Non-pigmented ciliary epithelial cell (primary cell): ENCODE measurements around the gene DEFB129.
"Not testable (repeated sequence)": the region's sequence is repeated elsewhere in the genome, so short reads cannot be mapped to it uniquely, and the experiment has no call there.

ENCODE experiments used
- DNase-seq: peaks from one replicate; pipeline ENCODE4 v3.0.0-alpha.2; 2010; ENCODE audit warnings: low read depth

The DEFB129 gene, protein sequence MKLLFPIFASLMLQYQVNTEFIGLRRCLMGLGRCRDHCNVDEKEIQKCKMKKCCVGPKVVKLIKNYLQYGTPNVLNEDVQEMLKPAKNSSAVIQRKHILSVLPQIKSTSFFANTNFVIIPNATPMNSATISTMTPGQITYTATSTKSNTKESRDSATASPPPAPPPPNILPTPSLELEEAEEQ

DNA sequence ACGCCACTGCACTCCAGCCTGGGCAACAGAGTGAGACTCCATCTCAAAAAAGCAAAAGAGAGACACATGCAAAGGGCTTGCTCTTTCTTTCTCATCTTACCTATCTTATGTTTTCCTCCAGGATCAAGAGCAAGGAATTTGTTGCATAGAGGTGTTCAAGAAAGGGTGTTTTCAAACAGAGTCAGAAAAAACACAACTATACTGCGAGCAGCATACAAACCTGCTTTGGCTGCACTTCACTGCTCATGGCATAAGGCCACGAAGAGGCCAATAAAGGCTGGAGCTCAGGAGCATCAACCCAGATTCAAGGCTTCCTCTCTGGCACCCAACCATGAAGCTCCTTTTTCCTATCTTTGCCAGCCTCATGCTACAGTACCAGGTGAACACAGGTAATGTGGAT lies at the start of gene DEFB129:
Gene DEFB129, plus strand, starts transcription at position 301 of the 400 bp plus-strand sequence. Its CDS starts 31 bp downstream, at position 332.
- DNase-seq = no peak

DNA sequence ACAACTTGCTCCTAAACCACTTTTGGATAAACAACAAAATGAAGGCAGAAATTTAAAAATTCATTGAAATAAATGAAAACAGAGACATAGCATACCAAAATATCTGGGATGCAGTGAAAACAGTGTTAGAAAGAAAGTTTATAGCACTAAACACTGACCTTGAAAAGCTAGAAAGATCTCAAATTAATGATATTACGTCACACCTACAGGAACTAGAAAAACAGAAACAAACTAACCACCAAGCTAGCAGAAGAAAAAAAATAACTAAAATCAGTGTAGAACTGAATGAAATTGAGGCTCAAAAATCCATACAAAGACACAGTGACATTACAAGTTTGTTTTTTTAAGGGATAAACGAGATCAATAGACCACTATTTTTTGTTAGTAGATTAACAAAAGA lies 42.8 kb upstream of the DEFB129 start:
- DNase-seq = no peak

DNA sequence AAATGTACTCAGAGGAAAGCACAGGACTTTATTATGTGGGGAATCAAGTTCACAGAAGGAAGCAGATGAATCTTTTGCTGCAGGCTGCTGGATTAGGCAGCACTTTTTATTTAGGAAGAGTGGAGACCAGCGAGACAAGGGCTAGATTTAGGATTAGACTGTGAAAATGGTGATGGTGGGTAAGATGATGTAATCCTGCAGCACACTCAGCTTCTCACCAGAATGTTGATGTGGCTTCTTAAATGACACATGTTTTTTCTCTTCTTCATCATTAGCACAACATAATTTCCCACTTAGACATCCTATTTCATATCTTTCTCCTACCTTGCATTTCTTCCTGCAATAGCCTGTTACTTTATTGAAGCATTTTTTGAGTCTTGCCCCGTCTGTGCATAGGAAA lies 39.3 kb upstream of the DEFB129 start:
- no peak for DNase-seq

DNA sequence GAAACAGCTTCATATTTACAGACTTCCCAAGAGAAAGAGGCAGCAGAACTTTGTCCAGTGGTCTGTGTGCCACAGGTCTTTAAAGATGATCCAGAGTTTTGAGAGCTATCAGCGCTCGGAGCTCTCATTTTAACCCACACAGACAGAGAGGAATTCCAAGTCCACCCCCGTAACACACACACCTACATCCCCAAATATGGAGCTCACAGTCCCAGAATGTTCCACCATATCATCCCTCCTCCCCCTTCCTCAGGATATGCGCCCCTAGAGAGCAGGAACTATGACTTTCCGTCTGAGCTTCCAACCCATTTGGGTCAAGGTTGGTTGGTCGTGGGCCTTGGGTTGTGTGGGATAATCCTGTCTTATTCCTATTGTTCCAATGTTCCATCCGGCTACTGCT lies 37.4 kb upstream of the DEFB129 start, which contains the start of gene DEFB128:
Gene DEFB128, minus strand, starts transcription at position 101 of the 400 bp plus-strand sequence. Its CDS starts 88 bp downstream, at position 13.
- no peak for DNase-seq

DNA sequence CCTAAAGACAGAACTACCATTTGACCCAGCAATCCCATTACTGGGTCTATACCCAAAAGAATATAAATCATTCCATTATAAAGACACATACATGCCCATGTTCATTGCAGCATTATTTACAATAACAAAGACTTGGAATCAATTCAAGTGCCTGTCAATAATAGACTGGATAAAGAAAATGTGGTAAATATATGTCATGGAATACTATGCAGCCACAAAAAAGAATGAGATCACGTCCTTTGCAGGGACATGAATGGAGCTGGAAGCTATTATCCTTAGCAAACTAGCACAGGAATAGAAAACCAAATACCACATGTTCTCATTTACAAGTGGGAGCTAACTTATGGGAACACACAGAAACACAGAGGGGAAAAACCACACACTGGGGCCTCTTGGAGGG lies 28.8 kb upstream of the DEFB129 start:
- no peak for DNase-seq

DNA sequence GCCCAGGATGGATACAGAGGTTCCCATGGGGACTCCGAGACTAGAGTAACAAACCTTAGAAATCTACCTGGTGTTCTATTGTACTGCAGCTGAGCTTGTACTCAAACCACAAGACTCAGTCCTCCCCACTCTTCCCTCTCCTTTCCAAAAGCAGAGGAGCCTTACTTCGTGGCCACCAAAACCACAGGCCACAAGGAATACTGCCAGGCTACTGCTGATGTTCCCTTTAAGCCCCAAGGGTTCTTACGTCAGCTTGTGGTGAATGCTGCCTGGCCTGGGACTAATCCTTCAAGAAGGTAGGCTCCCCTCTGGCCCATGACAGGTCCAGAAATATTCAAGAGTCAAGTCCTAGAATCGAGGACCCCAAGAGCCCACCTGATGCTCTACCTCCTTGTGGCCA lies 27.1 kb upstream of the DEFB129 start:
- no peak for DNase-seq

DNA sequence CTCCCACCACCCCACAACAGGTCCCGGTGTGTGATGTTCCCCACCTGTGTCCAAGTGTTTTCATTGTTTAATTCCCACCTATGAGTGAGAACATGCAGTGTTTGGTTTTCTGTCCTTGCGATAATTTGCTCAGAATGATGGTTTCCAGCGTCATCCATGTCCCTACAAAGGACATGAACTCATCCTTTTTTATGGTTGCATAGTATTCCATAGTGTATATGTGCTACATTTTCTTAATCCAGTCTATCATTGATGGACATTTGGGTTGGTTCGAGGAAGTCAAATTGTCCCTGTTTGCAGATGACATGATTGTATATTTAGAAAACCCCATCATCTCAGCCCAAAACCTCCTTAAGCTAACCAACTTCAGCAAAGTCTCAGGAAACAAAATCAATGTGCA lies 23.4 kb upstream of the DEFB129 start:
- DNase-seq = not testable (repeated sequence)

DNA sequence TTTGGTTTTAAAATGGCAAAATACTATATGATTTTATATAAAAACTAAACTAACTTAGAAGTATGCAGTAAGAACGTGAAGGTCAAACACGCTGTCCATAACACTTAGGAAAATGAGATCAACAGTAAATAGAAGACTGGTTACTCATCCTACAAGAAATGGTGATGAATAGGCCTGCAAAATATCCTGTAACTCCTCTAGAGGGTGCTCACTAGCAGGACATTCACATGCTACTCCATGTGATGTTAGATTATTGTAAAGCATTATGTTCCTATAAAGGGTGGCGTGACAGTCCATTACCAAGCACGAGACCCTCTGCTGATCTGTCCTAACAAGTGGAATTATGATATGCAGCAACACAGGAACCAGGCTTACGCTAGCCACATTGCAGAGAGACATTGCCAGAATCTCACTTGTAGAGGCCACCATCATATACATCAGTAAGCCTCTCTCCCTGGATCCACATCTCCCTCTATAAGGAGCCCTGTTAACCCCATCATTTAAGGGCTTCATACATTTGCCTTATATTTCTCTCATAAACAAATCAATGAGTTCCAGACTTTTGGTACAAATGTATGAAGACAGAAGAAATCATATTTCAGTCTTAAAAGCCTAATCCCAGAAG lies 18.0 kb upstream of the DEFB129 start:
- peak; percentile 52 for DNase-seq

DNA sequence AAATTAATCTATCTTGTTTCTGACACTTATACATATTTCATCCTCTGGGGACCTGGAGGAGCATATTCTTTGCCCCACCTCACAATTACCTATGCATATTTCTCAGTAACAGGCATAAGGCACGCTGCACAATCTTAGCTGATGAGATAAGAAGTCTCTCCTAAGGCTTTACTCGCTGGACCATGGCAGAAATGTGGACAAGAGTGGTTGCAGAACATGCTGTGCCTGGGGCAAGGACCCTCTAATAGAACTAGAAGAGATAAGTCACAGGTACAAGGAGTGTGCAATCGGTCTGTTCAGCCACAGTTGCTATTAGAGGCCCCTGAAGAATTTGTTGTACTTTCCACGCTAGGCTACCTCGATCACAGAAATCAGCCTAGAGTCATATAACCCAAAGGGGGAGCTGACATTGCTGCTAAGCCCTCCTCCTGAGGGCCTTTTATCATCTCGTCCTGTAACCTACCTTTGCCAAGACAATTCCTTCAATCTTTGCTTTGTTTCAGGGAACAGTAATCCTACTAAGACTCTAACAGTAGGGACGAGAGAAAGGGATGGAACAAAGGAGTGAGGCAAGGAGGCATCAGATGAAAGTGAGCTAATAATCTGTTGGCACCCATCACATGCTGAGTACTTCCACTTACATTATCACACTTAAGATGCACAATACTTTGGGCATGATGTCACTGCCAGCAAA lies 16.1 kb upstream of the DEFB129 start:
- DNase-seq = no peak

DNA sequence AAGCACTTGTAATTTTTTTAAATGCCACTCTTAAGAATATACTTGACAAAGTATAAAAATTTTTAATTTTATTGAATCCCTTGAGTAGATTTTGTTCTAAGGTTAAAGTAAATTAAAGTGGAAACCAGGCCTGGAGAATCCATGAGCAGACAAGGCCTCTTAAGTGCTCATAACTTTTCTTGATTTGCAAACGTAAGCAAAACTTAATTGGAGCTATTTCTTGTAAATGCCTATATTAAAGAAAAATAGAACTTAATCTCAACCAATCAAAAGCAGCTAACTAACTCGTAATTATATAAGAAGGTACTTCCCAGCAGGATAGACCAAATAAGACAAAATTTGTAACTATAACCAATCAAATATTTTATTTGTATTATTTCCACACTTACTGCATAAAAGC lies 12.7 kb upstream of the DEFB129 start:
- no peak for DNase-seq

DNA sequence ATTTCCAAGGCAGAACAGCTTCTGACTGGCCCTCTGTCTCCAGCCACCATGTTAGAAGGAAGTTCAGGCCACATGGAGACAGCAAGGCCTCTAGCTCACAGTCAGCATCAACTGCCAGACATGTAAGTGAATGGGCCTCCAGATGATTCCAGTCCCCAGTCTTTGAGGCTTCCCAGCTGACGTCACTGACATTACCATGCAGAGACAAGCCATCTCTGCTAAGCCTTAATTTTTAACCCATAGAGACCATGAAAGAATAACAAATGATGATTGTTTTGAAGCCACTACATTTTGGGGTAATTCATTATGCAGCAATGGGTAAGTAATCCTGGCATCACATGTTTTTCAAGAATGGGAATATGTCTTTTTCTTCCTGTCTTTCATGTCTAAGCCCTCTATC lies 11.3 kb upstream of the DEFB129 start:
- DNase-seq = no peak

DNA sequence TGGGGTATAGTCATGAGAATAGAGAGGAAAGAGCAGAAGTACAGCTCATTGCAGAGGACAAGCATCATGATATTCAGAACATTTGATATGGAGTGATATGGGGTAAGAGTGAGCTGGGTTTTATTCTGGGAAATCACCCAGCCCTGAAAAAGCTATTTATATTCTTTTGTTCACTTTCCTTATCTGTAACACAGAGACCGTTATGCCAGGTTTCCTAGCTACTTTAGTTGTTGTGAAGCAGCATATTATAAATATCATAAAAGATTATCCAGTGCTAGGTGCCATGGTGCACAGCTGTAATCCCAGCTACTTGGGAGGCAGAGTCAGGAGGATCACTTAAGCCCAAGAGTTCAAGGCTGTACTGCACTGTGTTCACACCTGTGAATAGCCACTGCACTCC lies 9.8 kb upstream of the DEFB129 start:
- no peak for DNase-seq

DNA sequence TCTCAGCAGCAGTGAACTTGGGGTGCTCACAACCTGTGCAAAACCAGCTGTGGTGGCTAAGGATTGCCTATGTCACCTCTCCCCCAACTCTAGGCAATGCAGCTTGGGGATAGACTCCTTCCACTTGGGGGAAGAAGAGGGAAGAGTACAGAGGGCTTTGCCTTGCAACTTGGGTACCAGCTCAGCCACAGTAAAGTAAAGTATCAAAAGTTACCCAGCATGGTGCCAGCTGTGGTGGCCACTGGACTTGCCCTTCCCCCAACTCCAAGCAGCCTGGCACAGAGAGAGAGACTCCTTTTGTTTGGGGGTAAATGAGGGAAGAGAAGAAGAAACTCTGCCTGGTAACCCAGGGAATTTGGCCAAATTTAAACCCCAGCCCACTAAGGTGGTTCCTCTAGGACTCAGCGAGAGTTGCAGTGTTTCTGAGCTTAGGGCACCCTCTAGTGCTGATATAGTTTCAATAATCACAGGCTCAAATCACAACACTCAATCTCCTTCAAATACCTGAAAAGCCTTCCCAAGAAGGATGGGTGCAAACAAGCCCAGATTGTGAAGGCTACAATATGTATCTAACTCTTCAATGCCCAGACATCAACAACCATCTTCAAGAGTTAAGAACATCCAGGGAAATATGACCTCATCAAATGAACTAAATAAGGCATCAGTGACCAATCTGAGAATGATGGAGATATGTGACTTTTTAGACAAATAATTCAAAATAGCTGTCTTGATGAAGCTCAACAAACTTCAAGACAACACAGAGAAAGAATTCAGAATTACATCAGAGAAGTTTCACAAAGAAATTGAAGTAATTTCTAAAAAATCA lies 7.6 kb upstream of the DEFB129 start:
- DNase-seq = no peak

DNA sequence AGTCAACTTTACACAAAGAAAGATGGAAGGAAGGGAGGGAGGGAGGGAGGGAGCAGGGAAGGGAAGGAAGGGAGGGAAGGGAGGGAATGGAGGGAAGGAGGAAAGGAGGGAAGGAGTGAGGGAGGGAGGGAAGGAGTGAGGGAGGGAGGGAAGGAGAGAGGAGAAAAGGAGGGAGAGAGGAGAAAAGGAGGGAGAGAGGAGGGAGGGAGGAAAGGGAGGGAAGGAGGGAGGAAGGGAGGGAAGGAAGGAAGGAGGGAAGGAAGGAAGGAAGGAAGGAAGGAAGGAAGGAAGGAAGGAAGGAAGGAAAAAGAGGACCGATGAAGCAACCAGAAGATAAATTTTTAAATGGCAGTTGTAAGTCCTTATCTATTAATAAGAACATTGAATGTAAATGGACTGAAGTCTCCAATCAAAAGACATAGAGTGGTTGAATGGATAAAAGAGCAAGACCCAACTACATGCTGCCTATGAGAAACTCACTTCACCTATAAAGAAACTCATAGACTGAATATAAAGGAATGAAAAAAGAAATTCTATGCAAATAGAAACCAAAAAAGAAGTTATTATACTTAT lies 5.7 kb upstream of the DEFB129 start:
- DNase-seq = no peak

DNA sequence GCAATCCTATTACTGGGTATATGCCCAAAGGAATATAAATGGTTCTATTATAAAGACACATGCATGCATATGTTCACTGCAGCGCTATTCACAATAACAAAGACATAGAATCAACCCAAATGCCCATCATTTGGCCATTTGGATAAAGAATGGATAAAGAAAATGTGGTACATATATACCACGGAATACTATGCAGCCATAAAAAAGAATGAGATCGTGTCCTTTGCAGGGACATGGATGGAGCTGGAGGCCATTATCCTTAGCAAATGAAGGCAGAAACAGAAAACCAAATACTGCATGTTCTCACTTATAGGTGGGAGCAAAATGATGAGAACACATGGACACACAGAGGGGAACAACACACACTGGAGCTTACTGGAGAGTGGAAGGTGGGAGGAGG lies 1.2 kb upstream of the DEFB129 start:
- not testable (repeated sequence) for DNase-seq

DNA sequence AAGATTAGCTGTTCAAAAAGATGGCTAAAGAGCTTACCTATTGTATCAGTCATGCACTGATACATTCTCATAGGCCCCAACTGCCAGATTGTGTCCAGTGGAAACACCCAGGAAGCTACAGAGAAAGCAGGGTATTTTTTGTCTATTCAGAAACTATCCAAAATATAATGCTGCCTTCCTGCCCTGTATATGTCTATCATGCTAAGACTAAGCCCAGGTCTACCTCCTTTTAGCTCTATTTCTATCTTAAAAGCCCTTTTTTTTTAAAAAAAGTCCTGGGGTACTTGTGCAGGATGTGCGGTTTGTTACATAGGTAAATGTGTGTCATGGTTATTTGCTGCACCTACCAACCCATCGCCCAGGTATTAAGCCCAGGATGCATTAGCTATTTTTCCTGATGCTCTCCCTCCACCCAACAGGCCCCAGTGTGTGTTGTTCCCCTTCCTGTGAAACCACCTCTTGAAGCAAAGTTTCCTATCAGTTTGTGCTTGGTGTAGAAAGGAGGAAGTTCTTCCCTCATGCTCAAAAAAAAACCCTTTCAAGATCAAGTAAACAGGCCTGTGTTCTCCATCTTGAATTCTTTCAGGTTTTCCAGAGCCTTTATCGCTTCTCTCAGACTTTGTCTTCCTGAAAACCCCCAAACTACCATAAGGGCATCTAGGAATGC lies 514 bp downstream of the DEFB129 start:
- DNase-seq = no peak

DNA sequence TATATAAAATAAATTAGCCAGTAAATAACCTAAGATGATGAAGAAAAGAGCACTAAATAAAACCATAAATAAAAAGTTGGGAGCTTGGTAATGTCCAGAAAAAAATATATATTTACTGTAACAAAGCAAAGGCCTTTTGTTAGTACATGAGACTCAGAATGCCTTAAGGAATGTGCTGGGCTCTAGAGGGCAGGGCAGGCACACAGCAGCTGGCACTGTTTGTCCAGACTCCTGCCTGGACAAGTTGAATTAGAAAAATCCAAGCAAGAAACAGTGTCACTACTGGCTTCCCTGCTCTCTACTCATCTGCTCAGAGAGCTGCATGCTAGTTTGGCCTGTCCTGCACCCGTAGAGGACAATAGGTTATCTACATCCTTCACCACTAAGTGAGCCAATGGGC lies 8.8 kb downstream of the DEFB129 start:
- no peak for DNase-seq

DNA sequence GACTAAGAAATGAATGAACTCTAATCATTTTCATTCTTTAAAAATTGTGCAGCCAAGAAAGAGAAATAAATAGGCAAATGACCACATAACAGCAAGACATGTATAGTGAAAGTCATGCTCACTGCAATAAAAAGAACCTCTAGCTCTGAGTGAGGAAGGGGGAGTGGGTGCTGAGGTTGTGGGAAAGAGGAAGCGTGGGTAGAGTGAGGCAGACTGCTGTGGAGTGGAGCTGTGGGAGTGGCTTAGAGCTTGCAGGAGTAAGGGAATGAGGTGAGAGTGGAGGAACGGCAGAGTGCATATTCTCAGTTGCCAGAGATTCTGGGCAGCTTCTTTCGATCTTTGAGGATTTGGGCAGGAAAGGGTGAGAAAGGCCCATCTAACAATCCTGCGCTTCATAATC lies 10.4 kb downstream of the DEFB129 start:
- no peak for DNase-seq

DNA sequence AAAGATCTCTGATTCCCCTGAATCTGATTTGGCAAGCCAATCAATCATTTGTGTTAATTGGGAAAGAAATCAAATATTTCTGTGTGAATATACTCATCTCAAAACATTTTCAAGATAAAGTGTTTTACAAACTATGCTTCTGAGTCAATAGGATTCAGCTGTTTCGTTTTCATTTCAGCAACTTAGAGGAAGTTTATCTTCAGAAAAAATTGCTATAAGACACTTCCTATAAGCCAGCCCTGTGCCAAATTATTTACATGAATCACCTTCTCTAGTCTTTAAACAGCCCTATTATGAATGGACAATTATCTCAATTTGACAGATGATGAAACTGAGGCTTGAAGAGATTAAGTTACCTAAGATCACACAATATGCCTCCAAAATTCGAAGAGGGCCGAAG lies 10.9 kb downstream of the DEFB129 start:
- no peak for DNase-seq

DNA sequence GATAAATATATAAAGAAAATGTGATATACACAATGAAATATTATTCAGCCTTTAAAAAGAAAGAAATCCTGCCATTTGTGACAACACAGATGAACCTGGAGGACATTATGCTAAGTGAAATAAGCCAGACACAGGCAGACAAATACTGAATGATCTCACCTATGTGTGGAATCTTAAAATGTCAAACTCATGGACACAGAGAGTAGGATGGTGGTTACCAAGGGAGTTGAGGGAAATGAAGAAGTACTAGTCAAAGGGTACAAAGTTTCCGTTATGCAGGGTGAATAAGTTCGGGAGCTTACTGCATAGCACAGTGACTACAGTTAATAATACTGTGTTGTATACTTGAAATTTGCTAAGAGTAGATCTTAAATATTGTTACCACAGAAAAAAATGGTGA lies 15.8 kb downstream of the DEFB129 start:
- DNase-seq = no peak

DNA sequence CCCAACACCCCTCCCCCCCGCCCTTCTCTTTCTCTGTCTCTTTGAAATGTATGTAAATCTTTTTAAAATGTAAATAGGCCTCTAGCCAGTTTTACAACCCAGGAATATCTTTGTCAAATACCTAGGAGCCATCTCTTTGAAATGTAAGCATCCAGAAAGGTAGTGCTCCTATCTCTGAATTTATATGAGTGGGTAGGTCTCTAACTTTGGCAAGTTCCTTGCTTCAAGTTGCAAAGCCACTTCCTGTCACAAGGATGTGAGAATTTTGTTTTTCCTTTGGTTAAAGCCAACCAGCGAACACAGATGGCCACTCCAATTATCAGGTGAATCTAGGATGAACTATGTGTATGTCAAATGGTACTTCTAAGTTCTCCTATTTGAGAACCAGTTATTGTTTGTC lies 24.3 kb downstream of the DEFB129 start:
- DNase-seq = no peak

DNA sequence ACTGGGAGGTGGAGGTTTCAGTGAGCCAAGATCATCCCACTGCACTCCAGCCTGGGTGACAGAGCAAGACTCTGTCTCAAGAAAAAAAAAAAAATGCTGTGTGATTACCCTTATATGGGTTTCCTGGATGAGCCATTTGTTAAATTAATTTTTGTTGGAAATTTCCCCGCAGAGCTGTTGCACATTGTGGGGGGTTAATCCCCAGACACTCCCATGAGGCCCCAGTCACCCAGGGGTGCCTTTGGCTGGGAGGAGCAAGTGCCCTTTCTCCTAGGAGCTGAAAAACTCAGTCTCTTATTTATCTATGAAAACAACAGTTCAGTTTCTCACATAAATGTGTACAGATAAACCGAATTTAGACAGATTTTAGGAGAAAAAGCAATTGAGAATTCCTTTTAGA lies 25.7 kb downstream of the DEFB129 start:
- DNase-seq = no peak
